Psoas muscle (tissue), 8 donors: ENCODE data around the gene SLC36A3. TPM values are rescaled to one million over a fixed set of nuclear protein-coding genes. Genes with fewer than 3 reads are reported as not detected.

Experiments used
- ATAC-seq, 4 donors: fragments of 200-7000 bp; cut with Tn5 transposase; one replicate each; pipeline ENCODE4 v1.9.1; 2020; ENCODE audit warnings: moderate library complexity in 3 of 4, mild to moderate bottlenecking in 2 of 4
- DNase-seq, 2 donors: peaks; one replicate each; pipeline ENCODE4 v3.0.0-alpha.2; 2020
- H3K27ac ChIP-seq: fragments of 200-600 bp; one replicate; pipeline ENCODE4 v1.8.0; 2022
- H3K27me3 ChIP-seq, 3 donors: fragments of 200-600 bp in 1 of 3; one replicate each; pipeline versions ENCODE4 v1.6.1 to v1.8.0; 2013 to 2022; ENCODE audit warnings: low read length in 2 of 3, mild to moderate bottlenecking in 2 of 3, moderate library complexity in 1 of 3; ENCODE audit not compliant: insufficient read depth in 3 of 3
- H3K36me3 ChIP-seq, 2 donors: fragments of 200-600 bp in 1 of 2; one replicate each; pipeline versions ENCODE4 v1.6.1 to v1.8.0; 2013 to 2022; ENCODE audit warnings: low read depth in 1 of 2, mild to moderate bottlenecking in 1 of 2, moderate library complexity in 1 of 2; ENCODE audit not compliant: insufficient read depth in 1 of 2
- H3K4me1 ChIP-seq: fragments of 200-600 bp; one replicate; pipeline ENCODE4 v1.8.0; 2022
- H3K4me3 ChIP-seq: fragments of 200-600 bp; one replicate; pipeline ENCODE4 v1.8.0; 2022; ENCODE audit warnings: mild to moderate bottlenecking
- H3K9me3 ChIP-seq: fragments of 200-600 bp; one replicate; pipeline ENCODE4 v1.8.0; 2022
- CTCF ChIP-seq: fragments of 200-600 bp; IDR thresholded peaks from one replicate; pipeline ENCODE4 v1.8.0; 2022; ENCODE audit warnings: antibody characterized with exemption
- WGBS, 3 donors: extraction: QIAGEN DNeasy Blood & Tissue Kit; methylation state at CpG; one replicate each; pipeline versions ENCODE4 v1.1.6 to v1.1.7; 2013; 5-methylcytosine and 5-hydroxymethylcytosine counted together
- intact Hi-C, 2 donors: fragments of 100-400 bp; cut with DNase I; formaldehyde crosslinking; loops; one replicate each; pipeline versions ENCODE4 v1.11.0 to v1.14.2; 2022
- polyA plus RNA-seq, 3 donors: library from polyadenylated mRNA; stranded (reverse); fragments of 200-250 nt; gene quantifications; one replicate each; pipeline ENCODE4 v1.2.3, GENCODE V29; 2013
- total RNA-seq, 4 donors: library from RNA; stranded (reverse); fragmentation: NEBNext Ultra II Directional in 2 of 4; extraction: Animal tissue kit (Norgen Biotek cat#: 25700) in 2 of 4; gene quantifications; one replicate each; pipeline versions ENCODE4 v1.2.1 to v1.2.4, GENCODE V29; 2021 to 2023
- donor health status: healthy with polysubstance abuse.
- donor health status: DM: no; HTN: no; CAD: no; lungs with moderate emphysema.
- donor health status: Bipolar disorder and iron deficiency.
- donor health status: healthy.
- donor health status: DM: yes; HTN: yes; CAD: no.
- donor health status: DM: no; HTN: no; CAD: no.
- donor health status: DM: no; HTN: no; CAD: no.
- donor health status: DM: yes; HTN: yes; CAD: no.

Gene SLC36A3
- total and polyA plus RNA-seq, 7 donors = not detected

DNA sequence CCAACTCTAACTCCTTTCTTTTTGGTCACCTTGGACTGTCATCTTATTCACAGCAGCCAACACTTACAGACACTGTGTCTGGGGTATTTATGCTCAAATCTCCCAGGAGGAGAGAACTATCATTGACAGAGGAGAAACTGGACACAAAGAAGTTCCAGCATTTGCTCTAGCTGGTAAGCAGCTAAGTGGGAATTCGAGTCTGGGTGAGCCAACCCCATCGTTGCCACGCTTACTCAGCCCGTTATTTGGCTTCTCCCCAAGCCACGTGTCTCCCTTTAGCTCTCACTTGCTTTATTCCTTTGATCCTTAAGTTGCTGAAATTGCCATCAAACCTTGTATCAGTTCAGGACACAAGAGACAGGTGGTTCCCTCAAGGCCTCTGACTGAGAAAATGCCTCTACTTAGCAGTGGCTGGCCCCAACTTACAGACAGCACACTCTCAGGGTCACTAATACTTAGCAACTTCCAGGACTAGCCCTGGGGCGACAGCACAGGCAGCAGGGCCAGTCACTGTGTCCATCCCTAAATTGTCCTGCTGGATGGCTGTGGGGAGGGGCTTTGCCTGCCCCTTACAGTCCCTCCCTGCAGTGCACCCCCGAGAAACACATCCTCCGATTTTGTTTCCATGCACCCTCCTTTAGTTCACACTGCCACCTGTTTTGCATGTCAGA is 42.4 kb upstream of the SLC36A3 start:
- peak overlapping the region; percentile 91 for H3K27ac ChIP-seq
- intact Hi-C loops = loop anchor here (5.0 to 10.0 kb wide), 3 partner anchors 36 to 89 kb away; no protein-coding TSS in a partner anchor
- ATAC-seq = peak; percentile 72 to 81 (median 77)
- peak overlapping the region; percentile 69 for H3K4me3 ChIP-seq
- TF ChIP-seq CTCF = no peak
- H3K9me3 ChIP-seq = no peaks in the 10 kb centered on the region
- DNase-seq = peak; percentile 31 to 71
- peaks cover 30% of the 10 kb centered on the region for H3K4me1 ChIP-seq
- peaks cover 0 to 31% of the 10 kb centered on the region in 2 donors for H3K36me3 ChIP-seq
- 15 to 24% (median 16%) methylated on average over 8 of the region's 8 CpGs for WGBS, 3 donors
- no peaks in the 10 kb centered on the region for H3K27me3 ChIP-seq

DNA sequence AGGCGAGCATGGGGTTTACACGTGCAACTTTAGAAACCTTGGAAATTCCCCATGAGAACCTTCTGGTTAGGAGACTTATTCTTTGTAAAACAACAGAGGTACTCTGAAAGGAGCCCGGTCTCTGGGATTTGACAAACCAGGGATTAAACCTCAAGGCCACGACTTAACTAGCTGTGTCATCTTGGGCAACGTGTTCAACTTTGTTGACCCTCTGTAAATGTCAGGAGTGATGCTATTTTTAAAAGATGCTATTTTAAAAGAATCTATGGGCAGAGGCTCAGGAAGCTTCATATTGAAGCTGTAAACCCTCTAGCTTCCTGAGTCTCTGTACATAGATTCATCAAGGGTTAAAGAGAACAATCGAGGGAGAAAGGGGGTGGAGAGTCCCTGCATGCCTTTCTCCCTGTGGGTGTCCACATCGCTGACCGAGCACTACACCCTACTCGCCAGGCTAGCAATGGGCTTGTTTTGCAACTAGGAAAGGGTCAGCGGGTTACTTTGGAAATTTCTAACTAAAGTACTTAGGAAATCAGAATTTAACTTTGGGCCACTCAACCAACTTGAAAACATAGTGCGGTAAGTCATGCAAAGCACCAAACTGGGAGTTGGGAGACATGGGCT is 41.7 kb upstream of the SLC36A3 start:
- DNase-seq (peak in 1 of 2 donors; percentile 16), ATAC-seq (peak; percentile 52 to 69 (median 63))
- TF ChIP-seq CTCF = no peak
- intact Hi-C loops = loop anchor here (5.0 to 10.0 kb wide), 3 partner anchors 37 to 90 kb away; no protein-coding TSS in a partner anchor
- Histone ChIP-seq H3K27me3 (no peaks in the 10 kb centered on the region), H3K27ac (peak overlapping the region; percentile 91), H3K9me3 (no peaks in the 10 kb centered on the region), H3K4me3 (peak overlapping the region; percentile 69), H3K36me3 (peaks cover 0 to 38% of the 10 kb centered on the region in 2 donors), H3K4me1 (peaks cover 30% of the 10 kb centered on the region)
- WGBS, 3 donors = 13 to 18% (median 14%) methylated on average over 11 of the region's 11 CpGs

DNA sequence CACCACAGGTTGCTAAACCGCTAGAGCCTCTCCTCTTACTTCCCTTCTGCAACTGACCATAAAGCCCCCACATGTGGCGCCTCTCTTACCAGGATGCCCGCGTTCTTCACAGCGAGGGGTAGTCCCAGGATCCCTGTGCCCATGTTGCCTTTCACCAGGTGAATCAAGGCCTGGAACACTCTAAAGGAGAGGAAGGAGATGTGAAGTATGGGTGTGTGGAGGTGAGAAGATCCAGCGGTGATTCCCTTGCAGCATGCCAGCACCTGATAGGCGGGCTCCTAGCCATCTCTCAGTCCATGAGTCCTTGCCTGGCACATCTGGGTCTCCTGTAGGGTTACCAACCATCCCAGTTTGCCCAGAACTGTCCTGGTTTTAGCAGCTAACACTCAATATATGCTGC is 40.5 kb upstream of the SLC36A3 start:
- ATAC-seq (no peak), DNase-seq (no peak)
- Histone ChIP-seq H3K9me3 (no peaks in the 10 kb centered on the region), H3K4me3 (peak overlapping the region; percentile 69), H3K27ac (peak overlapping the region; percentile 91), H3K4me1 (peaks cover 24% of the 10 kb centered on the region), H3K36me3 (peaks cover 0 to 45% of the 10 kb centered on the region in 2 donors), H3K27me3 (no peaks in the 10 kb centered on the region)
- no peak for TF ChIP-seq CTCF
- intact Hi-C loops = loop anchor here in 1 of 2 donors (10.0 kb wide), 1 partner anchor 91 kb away; no protein-coding TSS in a partner anchor
- 87 to 91% (median 89%) methylated on average over 7 of the region's 7 CpGs for WGBS, 3 donors

DNA sequence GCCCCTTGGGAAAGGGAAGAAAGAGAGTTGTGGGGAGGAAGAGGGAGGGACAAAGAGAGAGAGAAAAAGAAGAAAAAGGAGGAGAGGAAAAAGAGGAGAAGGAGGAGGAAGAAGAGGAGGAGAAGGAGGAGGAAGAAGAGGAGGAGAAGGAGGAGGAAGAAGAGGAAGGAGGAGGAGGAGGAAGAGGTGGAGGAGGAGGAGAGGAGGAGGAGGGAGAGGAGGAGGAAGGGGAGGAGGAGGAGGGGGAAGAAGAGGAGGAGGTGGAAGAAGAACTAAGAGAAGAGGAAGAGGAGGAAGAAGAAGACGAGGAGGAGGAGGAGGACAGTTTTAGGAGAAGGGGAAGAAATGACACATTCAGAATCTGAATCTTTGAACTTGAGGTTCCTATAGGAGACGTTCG is 36.4 kb upstream of the SLC36A3 start:
- ATAC-seq (no peak), DNase-seq (no peak)
- H3K27me3 ChIP-seq = no peaks in the 10 kb centered on the region
- peak overlapping the region; percentile 8 for H3K27ac ChIP-seq
- no peak overlapping the region for H3K4me3 ChIP-seq
- intact Hi-C loops = loop anchor here in 1 of 2 donors (10.0 kb wide), 1 partner anchor 95 kb away; no protein-coding TSS in a partner anchor
- TF ChIP-seq CTCF = no peak
- peaks cover 0 to 81% of the 10 kb centered on the region in 2 donors for H3K36me3 ChIP-seq
- no peaks in the 10 kb centered on the region for H3K9me3 ChIP-seq
- WGBS, 3 donors = 69 to 78% (median 75%) methylated on average over 3 of the region's 3 CpGs
- peaks cover 6% of the 10 kb centered on the region for H3K4me1 ChIP-seq
